GM12891 (cell line): ENCODE data around the gene CDC14B.

Experiments used
- PAX5 ChIP-seq: IDR thresholded peaks from 2 replicates; pipeline ENCODE4 v1.6.1; 2011; ENCODE audit warnings: low read length, moderate library complexity, mild to moderate bottlenecking; ENCODE audit not compliant: insufficient read depth, severe bottlenecking
- POLR2A ChIP-seq: IDR thresholded peaks from 2 replicates; pipeline ENCODE4 v1.6.1; 2011; ENCODE audit warnings: low read depth, low read length, control low read depth
- POLR2AphosphoS5 ChIP-seq: IDR thresholded peaks from 2 replicates; pipeline ENCODE4 v1.6.1; 2011; ENCODE audit warnings: low read depth, low read length, control low read depth
- POU2F2 ChIP-seq: IDR thresholded peaks from 2 replicates; pipeline ENCODE4 v1.6.1; 2011; ENCODE audit warnings: low read depth, mild to moderate bottlenecking, control low read depth, low read length, moderate library complexity
- SPI1 ChIP-seq: IDR thresholded peaks from 2 replicates; pipeline ENCODE4 v1.6.1; 2011; ENCODE audit warnings: low read depth, low read length, control low read depth
- TAF1 ChIP-seq: IDR thresholded peaks from 2 replicates; pipeline ENCODE4 v1.6.1; 2011; ENCODE audit warnings: low read depth, low read length, control low read depth

DNA sequence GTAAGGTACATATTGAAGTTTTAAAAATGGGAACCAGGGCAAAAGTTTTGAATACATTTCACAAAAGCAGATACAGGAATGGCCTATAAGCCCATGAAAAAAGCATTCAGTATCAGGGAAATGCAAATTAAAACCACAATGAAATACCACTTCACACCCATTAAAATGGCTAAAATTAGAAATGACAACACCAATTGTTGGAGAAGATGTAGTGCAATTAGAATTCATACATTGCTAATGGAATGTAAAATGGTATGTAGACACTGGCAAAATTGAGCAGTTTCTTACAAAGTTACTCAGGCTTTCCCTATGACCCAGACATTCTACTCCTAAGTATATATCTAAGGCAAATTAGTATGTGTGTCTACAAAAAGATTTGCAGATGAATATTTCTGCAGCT lies 34.2 kb downstream of the CDC14B start:
- no peak for TF ChIP-seq POLR2A
- no peak for TF ChIP-seq TAF1
- TF ChIP-seq PAX5 = no peak
- TF ChIP-seq SPI1 = no peak
- no peak for TF ChIP-seq POLR2AphosphoS5
- no peak for TF ChIP-seq POU2F2
